Measurements from ENCODE around the gene WBP2NL.

WBP2NL gene

GRCh38 chr22:41982865-41983264 is 15.7 kb upstream of the WBP2NL start:
- H3K4me3 ChIP-seq (ENCODE audit: low read length), result no peak overlapping the region
- H3K27me3 ChIP-seq (ENCODE audit: insufficient read depth, low read length), result peaks cover 4% of the 10 kb centered on the region; the same call in 1 of the 2 replicates
- H3K36me3 ChIP-seq (ENCODE audit: insufficient read depth, low read length), result peaks cover 8% of the 10 kb centered on the region
- peaks cover 4% of the 10 kb centered on the region; the same call in 1 of the 2 replicates for H3K4me1 ChIP-seq (ENCODE audit: insufficient read depth, low read length)
- WGBS, result 89% methylated on average over 5 of the region's 5 CpGs
- H3K27ac ChIP-seq (ENCODE audit: low read depth, low read length), result no peak overlapping the region
- no peaks in the 10 kb centered on the region for H3K9me3 ChIP-seq (ENCODE audit: insufficient read depth, low read depth, low read length)
- no peak overlapping the region for H3K9ac ChIP-seq (ENCODE audit: low read depth, low read length)

- Histone ChIP-seq H3K27ac (ENCODE audit: low read depth, low read length) (no peak overlapping the region), H3K4me3 (ENCODE audit: low read length) (no peak overlapping the region), H3K9me3 (ENCODE audit: insufficient read depth, low read depth, low read length) (no peaks in the 10 kb centered on the region), H3K4me1 (ENCODE audit: insufficient read depth, low read length) (no peaks in the 10 kb centered on the region), H3K27me3 (ENCODE audit: insufficient read depth, low read length) (no peaks in the 10 kb centered on the region), H3K9ac (ENCODE audit: low read depth, low read length) (no peak overlapping the region), H3K36me3 (ENCODE audit: insufficient read depth, low read length) (peaks cover 15% of the 10 kb centered on the region)
- WGBS, result 91% methylated on average over 6 of the region's 6 CpGs
Observed at GRCh38 chr22:41983513-41984405, 14.8 kb upstream of the WBP2NL start.

GRCh38 chr22:41987276-41987675 is 11.3 kb upstream of the WBP2NL start:
- WGBS, result 97% methylated on average over 5 of the region's 5 CpGs
- Histone ChIP-seq H3K9me3 (ENCODE audit: insufficient read depth, low read depth, low read length) (no peaks in the 10 kb centered on the region), H3K4me3 (ENCODE audit: low read length) (no peak overlapping the region), H3K36me3 (ENCODE audit: insufficient read depth, low read length) (peaks cover 26% of the 10 kb centered on the region), H3K27ac (ENCODE audit: low read depth, low read length) (no peak overlapping the region), H3K9ac (ENCODE audit: low read depth, low read length) (no peak overlapping the region), H3K4me1 (ENCODE audit: insufficient read depth, low read length) (no peaks in the 10 kb centered on the region), H3K27me3 (ENCODE audit: insufficient read depth, low read length) (no peaks in the 10 kb centered on the region)

GRCh38 chr22:41989246-41989645 is 9.3 kb upstream of the WBP2NL start:
- Histone ChIP-seq H3K9ac (ENCODE audit: low read depth, low read length) (no peak overlapping the region), H3K36me3 (ENCODE audit: insufficient read depth, low read length) (peaks cover 38% of the 10 kb centered on the region), H3K9me3 (ENCODE audit: insufficient read depth, low read depth, low read length) (no peaks in the 10 kb centered on the region), H3K27me3 (ENCODE audit: insufficient read depth, low read length) (no peaks in the 10 kb centered on the region), H3K4me3 (ENCODE audit: low read length) (no peak overlapping the region), H3K27ac (ENCODE audit: low read depth, low read length) (no peak overlapping the region), H3K4me1 (ENCODE audit: insufficient read depth, low read length) (no peaks in the 10 kb centered on the region)
- 82% methylated on average over 4 of the region's 4 CpGs for WGBS

- H3K9me3 ChIP-seq (ENCODE audit: insufficient read depth, low read depth, low read length), result no peaks in the 10 kb centered on the region
- peaks cover 53% of the 10 kb centered on the region for H3K36me3 ChIP-seq (ENCODE audit: insufficient read depth, low read length)
- WGBS, result 96% methylated on average over 7 of the region's 7 CpGs
- H3K27ac ChIP-seq (ENCODE audit: low read depth, low read length), result no peak overlapping the region
- no peaks in the 10 kb centered on the region for H3K27me3 ChIP-seq (ENCODE audit: insufficient read depth, low read length)
- no peak overlapping the region for H3K9ac ChIP-seq (ENCODE audit: low read depth, low read length)
- no peak overlapping the region for H3K4me3 ChIP-seq (ENCODE audit: low read length)
- no peaks in the 10 kb centered on the region for H3K4me1 ChIP-seq (ENCODE audit: insufficient read depth, low read length)
Observed at GRCh38 chr22:41991111-41991510, 7.5 kb upstream of the WBP2NL start.

- Histone ChIP-seq H3K27ac (ENCODE audit: low read depth, low read length) (no peak overlapping the region), H3K9me3 (ENCODE audit: insufficient read depth, low read depth, low read length) (no peaks in the 10 kb centered on the region), H3K4me1 (ENCODE audit: insufficient read depth, low read length) (no peaks in the 10 kb centered on the region), H3K4me3 (ENCODE audit: low read length) (no peak overlapping the region), H3K36me3 (ENCODE audit: insufficient read depth, low read length) (peaks cover 49% of the 10 kb centered on the region), H3K9ac (ENCODE audit: low read depth, low read length) (no peak overlapping the region), H3K27me3 (ENCODE audit: insufficient read depth, low read length) (no peaks in the 10 kb centered on the region)
- 95% methylated on average over 5 of the region's 5 CpGs for WGBS
Observed at GRCh38 chr22:41992496-41992895, 6.1 kb upstream of the WBP2NL start.

GRCh38 chr22:41995211-41995610 is 3.4 kb upstream of the WBP2NL start:
- 90% methylated on average over 3 of the region's 3 CpGs for WGBS
- H3K36me3 ChIP-seq (ENCODE audit: insufficient read depth, low read length), result peaks cover 36% of the 10 kb centered on the region; the same call in 1 of the 2 replicates
- no peak overlapping the region for H3K27ac ChIP-seq (ENCODE audit: low read depth, low read length)
- no peak overlapping the region for H3K4me3 ChIP-seq (ENCODE audit: low read length)
- no peaks in the 10 kb centered on the region for H3K9me3 ChIP-seq (ENCODE audit: insufficient read depth, low read depth, low read length)
- no peaks in the 10 kb centered on the region for H3K4me1 ChIP-seq (ENCODE audit: insufficient read depth, low read length)
- H3K27me3 ChIP-seq (ENCODE audit: insufficient read depth, low read length), result no peaks in the 10 kb centered on the region
- no peak overlapping the region for H3K9ac ChIP-seq (ENCODE audit: low read depth, low read length)

- H3K9me3 ChIP-seq (ENCODE audit: insufficient read depth, low read depth, low read length), result no peaks in the 10 kb centered on the region
- H3K4me1 ChIP-seq (ENCODE audit: insufficient read depth, low read length), result no peaks in the 10 kb centered on the region
- H3K4me3 ChIP-seq (ENCODE audit: low read length), result no peak overlapping the region
- WGBS, result 89% methylated on average over 5 of the region's 5 CpGs
- no peak overlapping the region for H3K9ac ChIP-seq (ENCODE audit: low read depth, low read length)
- no peaks in the 10 kb centered on the region; the same call in 1 of the 2 replicates for H3K27me3 ChIP-seq (ENCODE audit: insufficient read depth, low read length)
- no peak overlapping the region for H3K27ac ChIP-seq (ENCODE audit: low read depth, low read length)
- H3K36me3 ChIP-seq (ENCODE audit: insufficient read depth, low read length), result peaks cover 28% of the 10 kb centered on the region; the same call in 1 of the 2 replicates
Observed at GRCh38 chr22:41996826-41997225, 1.8 kb upstream of the WBP2NL start.

GRCh38 chr22:42000466-42000865 is 1.9 kb downstream of the WBP2NL start:
- Histone ChIP-seq H3K27ac (ENCODE audit: low read depth, low read length) (no peak overlapping the region), H3K36me3 (ENCODE audit: insufficient read depth, low read length) (peaks cover 7% of the 10 kb centered on the region; the same call in 1 of the 2 replicates), H3K27me3 (ENCODE audit: insufficient read depth, low read length) (no peaks in the 10 kb centered on the region; the same call in 1 of the 2 replicates), H3K4me3 (ENCODE audit: low read length) (no peak overlapping the region), H3K4me1 (ENCODE audit: insufficient read depth, low read length) (no peaks in the 10 kb centered on the region), H3K9me3 (ENCODE audit: insufficient read depth, low read depth, low read length) (no peaks in the 10 kb centered on the region), H3K9ac (ENCODE audit: low read depth, low read length) (no peak overlapping the region)
- WGBS, result 95% methylated on average over 8 of the region's 8 CpGs

GRCh38 chr22:42001121-42001520 is 2.5 kb downstream of the WBP2NL start:
- Histone ChIP-seq H3K36me3 (ENCODE audit: insufficient read depth, low read length) (peaks cover under 1% of the 10 kb centered on the region; the same call in 1 of the 2 replicates), H3K9me3 (ENCODE audit: insufficient read depth, low read depth, low read length) (no peaks in the 10 kb centered on the region), H3K27ac (ENCODE audit: low read depth, low read length) (no peak overlapping the region), H3K4me3 (ENCODE audit: low read length) (no peak overlapping the region), H3K27me3 (ENCODE audit: insufficient read depth, low read length) (no peaks in the 10 kb centered on the region; the same call in 1 of the 2 replicates), H3K4me1 (ENCODE audit: insufficient read depth, low read length) (no peaks in the 10 kb centered on the region), H3K9ac (ENCODE audit: low read depth, low read length) (no peak overlapping the region)
- WGBS, result 76% methylated on average over 8 of the region's 8 CpGs

GRCh38 chr22:42001706-42002105 is 3.1 kb downstream of the WBP2NL start:
- Histone ChIP-seq H3K36me3 (ENCODE audit: insufficient read depth, low read length) (no peaks in the 10 kb centered on the region; the same call in 1 of the 2 replicates), H3K27me3 (ENCODE audit: insufficient read depth, low read length) (no peaks in the 10 kb centered on the region; the same call in 1 of the 2 replicates), H3K9me3 (ENCODE audit: insufficient read depth, low read depth, low read length) (no peaks in the 10 kb centered on the region), H3K4me3 (ENCODE audit: low read length) (no peak overlapping the region), H3K9ac (ENCODE audit: low read depth, low read length) (no peak overlapping the region), H3K27ac (ENCODE audit: low read depth, low read length) (no peak overlapping the region), H3K4me1 (ENCODE audit: insufficient read depth, low read length) (no peaks in the 10 kb centered on the region)
- WGBS, result 92% methylated on average over 12 of the region's 12 CpGs

All from HUES64 (cell line).